Measurements from ENCODE around the gene CHKB.
"Not testable (repeated sequence)": the region's sequence is repeated elsewhere in the genome, so short reads cannot be mapped to it uniquely, and the experiment has no call there.

DNA sequence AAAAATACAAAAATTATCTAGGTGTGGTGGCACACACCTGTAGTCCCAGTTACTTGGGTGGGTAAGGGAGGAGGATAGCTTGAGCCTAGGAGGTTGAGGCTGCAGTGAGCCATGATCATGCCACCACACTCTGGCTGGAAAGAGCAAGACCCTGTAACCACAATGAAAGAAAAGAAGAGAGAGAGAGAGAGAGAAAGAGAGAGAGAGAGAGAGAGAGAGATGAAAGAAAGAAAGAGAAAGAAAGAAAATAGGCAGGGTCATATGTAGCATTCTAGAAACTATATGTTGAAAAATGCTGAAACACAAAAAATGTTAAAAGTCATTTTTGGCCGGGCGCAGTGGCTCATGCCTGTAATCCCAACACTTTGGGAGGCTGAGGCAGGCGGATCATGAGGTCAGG, 31.6 kb upstream of the CHKB start:
- TF ChIP-seq, protein P1, sequence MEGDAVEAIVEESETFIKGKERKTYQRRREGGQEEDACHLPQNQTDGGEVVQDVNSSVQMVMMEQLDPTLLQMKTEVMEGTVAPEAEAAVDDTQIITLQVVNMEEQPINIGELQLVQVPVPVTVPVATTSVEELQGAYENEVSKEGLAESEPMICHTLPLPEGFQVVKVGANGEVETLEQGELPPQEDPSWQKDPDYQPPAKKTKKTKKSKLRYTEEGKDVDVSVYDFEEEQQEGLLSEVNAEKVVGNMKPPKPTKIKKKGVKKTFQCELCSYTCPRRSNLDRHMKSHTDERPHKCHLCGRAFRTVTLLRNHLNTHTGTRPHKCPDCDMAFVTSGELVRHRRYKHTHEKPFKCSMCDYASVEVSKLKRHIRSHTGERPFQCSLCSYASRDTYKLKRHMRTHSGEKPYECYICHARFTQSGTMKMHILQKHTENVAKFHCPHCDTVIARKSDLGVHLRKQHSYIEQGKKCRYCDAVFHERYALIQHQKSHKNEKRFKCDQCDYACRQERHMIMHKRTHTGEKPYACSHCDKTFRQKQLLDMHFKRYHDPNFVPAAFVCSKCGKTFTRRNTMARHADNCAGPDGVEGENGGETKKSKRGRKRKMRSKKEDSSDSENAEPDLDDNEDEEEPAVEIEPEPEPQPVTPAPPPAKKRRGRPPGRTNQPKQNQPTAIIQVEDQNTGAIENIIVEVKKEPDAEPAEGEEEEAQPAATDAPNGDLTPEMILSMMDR (IDR thresholded peaks at IDR 0.05): not testable (repeated sequence)
- TF ChIP-seq POLR2A (IDR thresholded peaks at IDR 0.05): not testable (repeated sequence)
